NOMO-1 (cell line): Measurements from ENCODE around the gene KAT2A.
A peak's percentile ranks its signal among the peaks of the same experiment; 100 is the strongest.

ENCODE experiments used
- DNase-seq, 2 experiments: peaks; one replicate each; lab custom pipeline; 2025; ENCODE audit not compliant: unreplicated experiment in 2 of 2; lab: John Stamatoyannopoulos, UW

The KAT2A gene

DNA sequence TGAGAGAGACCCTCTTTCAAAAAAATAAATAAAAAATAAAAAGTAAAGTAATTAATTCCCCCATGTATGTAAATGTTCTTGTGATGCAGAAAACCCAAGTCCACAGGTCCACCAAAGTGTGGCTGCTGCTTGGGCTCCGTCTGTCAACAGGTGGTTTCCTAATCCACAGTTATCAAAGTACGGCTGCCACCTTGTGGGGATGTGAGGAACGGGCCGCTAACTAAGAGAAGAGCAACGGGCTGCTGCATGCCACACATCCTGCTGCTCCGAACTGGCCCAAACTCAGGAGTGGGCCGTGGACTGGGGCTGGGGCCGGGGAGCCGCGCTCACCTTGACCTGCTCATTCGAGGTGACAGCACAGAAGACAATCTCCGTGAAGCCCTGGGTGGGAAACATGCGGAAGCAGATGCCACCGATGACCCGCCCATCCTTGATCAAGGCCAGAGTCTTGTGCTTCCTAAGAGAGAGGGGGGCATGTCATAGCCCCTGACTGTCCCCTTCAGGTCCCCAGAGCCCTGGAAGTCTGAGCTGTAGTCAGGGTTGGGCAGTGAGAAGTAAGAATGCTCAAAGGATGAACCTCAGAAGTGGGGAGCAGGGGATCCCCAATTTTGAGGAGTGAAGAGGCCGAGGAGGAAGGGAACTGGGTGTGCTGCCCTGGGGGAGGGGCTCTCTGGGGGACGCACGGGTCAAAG is 4.3 kb downstream of the KAT2A start:
- peak; percentile 55 to 65 for DNase-seq

DNA sequence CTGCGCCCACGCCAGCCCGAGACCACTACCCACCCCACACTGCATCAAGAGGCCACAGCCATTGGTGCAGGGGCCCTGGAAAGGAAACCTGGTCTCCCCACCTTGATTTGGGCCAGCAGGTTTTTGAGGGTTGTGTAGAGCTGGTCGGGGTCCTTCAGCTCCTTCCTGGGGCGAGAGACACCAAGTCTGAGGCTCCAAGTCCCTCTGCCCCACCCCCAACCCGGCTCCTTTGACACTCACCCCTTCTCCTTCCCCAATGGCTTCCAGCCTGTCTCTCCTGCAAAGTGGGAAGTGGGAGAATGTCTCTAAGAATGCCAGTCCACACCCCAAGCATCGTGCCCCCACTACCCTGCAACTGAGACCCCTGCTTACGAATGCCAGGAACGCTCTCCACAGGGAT is 7.0 kb downstream of the KAT2A start:
- DNase-seq = no peak

DNA sequence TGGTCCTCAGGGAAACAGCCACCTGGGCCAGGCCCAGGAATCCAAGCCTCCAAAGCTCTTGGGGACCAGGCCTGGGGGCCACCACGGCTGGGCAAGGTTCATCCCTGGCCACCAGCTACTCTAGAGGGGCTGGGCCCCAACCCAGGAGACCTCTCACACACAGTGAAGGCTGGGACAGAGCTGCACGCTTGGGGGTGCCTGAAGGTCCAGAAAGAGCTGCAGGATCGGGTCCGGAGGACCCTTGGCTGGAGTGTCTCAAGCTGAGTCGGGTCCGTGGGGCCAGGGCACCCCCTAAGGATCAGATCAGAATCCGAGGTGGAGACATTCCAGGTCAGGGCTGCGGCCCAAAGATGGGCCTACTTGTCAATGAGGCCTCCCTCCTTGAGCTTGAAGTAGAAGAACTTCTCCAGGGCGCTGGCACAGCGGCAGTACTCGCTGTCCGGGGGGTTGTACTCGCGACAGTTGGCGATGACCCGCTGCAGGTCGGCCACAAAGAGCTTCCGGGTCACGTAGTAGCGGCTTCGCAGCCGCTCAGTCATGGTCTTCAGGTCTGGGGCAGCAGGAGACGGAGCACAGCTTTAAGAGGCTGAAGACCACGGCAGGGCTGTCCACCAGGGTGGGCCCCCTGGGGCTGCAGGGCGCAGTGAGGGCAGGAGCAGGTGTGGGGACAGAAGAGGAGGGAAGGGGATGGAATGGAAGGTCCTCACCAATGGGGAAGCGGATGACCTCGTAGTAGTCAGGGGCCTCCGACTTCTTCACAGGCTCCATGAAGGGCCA is 7.7 kb downstream of the KAT2A start:
- DNase-seq = no peak

DNA sequence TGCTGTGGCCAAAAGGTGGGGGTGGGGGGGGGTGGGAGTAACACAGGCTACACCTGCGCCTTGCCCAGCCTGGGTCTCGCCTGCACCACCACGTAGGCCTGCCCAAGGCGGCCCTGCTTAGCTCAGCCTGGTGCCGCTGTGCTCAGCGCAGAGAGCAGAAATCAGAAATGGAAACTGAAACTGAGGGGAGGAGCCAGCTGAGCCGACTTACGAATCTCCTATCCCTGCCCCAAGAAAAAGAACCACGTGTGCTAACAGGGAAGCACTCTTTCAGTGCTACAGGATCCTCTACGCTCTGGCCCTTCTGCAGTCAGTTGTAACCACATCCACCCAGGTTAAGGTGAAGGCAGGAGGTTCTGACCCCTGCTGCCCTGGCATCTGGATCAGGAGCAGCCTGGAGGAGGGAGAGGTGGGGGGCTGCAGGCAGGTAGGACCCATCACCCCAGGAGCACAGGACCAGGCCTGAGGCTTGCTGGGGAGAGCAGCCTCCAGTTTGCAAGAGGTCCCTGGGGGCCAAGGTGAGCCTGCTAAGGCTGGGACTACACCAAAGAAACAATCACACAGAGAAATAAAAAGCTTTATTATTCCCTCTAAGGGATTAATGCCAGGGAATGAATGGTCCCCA is 8.5 kb downstream of the KAT2A start, which contains the start of gene DHX58:
TSS of gene DHX58 (minus strand) at position 163 of the 625 bp plus-strand sequence. CDS start 822 bp downstream, outside the sequence.
- DNase-seq = peak; percentile 91 to 94

DNA sequence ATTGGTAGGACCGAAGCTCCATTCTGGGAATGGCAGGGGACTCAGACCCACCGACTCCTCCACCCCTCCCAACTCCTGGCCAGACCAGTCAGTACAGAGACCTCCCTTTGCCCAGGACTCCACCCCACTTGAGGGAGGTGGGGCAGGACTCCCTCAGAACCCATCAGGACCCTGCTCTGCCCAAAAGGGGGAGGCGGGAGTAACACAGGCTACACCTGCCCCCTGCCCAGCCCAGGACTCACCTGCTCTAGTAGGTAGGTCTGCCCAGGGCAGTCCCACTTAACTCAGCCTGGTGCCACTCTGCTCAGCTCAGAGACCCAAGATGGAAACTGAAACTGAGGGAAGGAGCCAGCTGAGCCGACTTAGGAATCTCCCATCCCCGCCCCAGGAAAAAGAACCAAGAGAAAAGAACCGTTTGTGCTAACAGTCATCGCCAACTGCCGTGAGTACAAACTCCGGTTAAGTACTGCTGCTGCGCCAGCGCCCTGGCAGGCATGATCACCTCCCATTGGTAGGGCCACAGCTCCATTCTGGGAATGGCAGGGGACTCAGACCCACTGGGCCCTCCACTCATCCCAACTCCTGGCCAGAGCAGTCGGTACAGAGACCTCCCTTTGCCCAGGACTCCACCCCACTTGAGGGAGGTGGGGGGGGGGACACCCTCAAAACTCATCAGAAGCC is 9.2 kb downstream of the KAT2A start:
- DNase-seq = no peak

DNA sequence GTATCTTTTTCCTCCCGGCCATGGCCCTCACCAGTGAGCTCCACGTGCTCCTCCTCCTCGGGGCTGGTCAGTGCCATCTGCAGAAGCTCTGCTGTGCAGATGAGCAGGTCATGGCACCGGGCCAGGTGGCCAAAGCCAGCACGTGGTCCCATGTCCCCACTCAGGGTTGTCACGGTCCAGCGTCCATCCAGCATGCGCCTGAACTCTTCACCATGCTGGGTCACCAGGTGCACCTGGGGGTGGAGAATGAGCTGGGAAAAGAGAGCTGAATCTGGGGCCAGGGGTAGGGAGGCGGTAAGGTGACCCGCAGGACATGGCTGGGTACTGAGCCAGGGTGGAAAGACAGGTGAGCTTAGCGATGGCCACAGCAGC is 9.9 kb downstream of the KAT2A start:
- DNase-seq = no peak

DNA sequence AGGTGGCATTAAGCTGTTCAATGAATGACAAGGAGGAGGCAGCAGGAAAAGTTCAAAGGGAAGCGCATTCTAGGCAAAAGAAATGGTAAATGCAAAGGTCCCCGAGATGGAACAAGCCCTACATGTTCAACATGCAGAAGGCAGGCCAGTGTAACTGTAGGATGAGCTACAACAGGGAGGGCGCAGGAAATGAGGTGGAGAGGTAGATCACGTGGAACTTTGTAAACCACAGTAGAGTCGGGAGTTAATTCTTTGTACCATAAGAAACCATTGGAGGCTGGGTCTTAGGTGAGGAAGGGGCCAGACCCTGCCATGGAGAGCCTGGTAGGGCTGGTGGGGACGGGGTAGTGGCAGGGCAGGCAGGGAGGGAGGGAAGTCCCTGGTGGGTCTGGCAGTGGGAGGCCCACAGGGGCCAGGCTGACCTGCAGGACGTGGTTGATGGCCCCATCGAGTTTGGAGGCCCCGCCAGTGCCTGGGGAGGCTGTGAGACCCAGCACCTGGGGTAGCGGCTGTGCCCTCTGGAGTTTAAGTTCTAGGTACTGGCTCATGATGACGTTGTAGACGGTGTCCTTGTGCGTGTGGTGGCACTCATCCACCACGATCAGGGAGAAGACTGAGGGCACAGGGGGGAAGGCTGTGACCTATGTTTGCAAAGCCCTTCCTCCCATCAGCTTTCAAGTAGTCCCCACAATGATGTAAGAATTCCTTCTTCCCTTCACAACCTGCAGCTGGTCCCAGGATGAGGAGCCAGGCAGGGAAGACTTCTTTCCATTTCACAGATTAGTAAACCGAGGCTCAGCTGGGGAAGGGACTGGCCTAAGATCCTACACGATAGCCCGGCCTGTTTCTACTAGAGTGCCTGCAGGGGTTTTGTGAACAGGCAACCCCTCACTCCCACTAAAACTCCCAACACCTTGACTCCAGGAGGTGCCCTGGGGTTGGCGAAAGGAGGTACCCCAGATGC is 10.6 kb downstream of the KAT2A start:
- DNase-seq = no peak

DNA sequence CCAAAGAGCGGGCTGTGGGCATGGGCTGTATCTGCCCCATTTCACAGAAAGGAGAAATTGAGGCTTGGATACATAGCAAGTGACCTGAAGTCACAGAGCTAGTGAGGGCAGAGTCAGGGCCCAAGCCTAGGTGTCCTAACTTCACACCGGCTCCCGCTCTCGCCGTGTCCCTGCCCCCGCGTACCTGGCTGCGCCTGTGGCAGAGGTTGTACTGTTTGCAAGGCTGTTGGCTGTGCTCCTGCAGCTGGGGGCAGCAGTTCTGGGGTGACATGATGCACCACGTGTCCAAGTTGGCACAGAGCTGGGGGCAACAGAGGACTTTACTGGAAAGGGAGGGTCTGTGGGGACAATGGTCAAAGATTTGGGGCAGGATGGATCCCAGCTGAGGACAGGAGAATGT is 12.1 kb downstream of the KAT2A start:
- no peak for DNase-seq

DNA sequence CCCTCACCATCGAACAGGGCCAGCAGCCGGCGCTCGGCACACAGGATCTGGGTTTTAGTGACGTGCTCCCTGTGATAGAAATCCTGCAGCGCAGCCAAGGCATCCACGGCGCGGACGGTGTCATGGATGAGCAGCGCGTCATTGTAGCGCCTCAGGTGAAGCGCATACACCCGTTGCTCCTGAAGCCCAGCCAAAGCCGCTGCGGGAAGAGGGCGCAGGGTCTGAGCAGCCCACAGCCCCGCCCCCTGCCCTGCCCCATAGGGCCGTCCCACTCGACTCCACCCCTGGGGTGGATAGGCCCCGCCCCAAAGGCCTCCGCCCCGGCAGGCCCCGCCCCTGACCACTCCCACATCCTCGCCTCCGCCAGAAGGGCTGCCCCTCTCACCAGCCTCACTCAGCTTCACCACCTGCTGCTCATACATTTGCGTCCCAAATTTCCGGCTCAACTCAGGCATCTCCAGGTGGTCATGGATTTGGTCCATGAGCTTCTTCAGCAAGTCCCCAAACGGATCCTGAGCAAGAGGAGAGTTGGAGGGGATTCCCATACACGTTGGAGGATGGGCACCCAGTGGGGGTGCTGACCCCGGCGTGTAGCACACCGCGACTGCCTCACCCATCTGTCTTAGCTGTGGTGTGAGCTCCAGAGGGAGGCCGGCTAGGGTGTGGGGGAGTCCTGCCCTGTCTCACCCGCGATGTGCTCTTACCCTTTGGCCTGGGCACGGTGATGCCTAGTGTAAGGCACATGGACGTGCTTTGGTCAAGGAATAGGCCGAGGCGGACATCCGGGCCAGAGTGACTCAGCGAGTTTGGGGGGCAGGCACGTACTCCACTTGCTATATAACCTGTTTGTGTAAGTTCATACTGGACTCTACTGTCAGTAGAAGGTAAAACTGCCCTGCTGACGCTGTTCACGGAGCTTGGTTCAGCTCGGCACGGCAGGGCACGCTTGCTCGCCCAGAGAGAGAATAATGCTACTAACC is 13.3 kb downstream of the KAT2A start:
- DNase-seq = peak; percentile 58 to 88

DNA sequence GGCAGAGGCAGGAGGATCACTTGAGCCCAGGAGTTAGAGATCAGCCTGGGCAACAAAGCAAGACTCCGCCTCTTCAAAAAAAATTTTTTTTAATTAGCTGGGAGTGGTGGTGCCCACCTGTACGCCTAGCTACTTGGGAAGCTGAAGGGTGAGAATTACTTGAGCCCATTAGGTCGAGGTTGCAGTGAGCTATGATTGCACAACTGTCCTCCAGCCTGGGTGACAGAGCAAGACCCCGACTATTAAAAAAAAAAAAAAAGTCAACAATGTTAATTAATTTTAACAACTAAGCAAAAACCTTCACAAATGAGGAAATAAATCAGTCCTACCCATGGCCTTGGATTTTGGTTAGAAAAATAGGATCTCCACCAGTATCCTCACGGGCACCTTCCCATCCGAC is 14.0 kb downstream of the KAT2A start:
- DNase-seq = no peak

DNA sequence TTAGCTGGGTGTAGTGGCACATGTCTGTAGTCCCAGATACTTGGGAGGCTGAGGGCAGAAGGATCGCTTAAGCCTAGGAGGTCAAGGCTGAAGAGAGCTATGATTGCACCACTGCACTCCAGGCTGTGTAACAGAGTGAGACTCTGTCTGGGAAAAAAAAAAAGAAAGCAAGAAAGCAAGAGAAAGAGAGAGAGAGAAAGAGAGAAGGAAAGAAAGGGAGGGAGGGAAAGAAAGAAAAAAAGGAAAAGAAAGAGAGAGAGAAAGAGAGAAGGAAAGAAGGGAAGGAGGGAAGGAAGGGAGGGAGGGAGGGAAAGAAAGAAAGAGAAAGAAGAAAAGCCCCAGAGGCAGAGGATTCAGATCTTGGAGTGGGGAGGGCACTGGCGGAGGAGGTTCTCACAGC is 15.2 kb downstream of the KAT2A start:
- DNase-seq = no peak

DNA sequence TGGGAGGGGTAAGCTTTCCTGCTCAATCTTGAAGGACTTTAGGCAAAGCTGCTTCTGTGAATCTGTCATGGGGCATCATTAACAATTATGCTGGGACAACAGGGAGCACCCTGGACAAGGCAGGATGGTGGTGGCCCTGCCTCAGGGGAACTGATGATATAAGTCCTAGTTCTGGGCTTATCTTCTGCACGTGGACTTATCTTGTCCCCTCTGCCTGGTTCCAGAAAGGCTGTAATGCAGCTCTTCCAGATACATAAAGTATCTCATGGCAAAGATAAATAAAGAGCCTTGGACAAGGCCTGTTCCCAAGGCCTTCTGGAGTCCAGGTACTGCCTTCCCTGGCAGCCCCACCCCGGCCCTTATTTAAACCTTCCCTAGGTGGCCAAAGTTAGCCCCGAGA is 16.9 kb downstream of the KAT2A start:
- no peak for DNase-seq

DNA sequence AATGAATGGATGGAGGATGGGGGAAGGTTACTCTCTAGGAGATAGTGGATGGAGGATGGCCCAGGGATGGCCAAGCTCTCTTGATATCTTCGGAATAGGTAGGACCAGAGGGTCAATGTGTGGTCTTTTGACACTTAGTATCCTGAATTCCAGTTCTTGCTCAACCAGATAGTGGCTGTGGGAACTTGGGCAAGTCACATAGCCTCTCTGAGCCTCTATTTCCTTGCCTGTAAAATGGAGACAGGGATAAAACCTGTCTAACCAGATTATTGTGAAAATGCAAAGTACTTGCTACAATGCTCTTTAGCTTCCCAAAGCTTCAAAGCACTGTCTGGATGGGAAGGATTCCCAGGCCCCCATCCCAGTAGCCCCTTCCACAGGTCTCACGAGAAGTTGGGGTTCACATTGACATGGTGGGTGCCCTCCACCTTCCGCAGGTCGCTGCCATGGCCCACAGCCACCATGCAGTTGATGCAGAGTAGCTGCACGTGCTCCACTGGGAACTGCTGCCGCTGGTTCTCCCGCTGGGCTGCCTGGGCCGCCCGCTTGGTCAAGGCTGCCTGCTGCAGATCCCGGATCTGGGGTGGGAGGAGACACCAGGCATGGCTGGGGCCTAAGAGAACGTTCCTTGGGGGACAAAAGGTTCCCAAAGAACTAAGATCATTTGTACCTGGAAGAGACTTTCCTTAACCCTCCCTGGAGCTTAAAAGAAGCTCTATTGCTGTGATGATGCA is 17.8 kb downstream of the KAT2A start:
- DNase-seq = no peak

DNA sequence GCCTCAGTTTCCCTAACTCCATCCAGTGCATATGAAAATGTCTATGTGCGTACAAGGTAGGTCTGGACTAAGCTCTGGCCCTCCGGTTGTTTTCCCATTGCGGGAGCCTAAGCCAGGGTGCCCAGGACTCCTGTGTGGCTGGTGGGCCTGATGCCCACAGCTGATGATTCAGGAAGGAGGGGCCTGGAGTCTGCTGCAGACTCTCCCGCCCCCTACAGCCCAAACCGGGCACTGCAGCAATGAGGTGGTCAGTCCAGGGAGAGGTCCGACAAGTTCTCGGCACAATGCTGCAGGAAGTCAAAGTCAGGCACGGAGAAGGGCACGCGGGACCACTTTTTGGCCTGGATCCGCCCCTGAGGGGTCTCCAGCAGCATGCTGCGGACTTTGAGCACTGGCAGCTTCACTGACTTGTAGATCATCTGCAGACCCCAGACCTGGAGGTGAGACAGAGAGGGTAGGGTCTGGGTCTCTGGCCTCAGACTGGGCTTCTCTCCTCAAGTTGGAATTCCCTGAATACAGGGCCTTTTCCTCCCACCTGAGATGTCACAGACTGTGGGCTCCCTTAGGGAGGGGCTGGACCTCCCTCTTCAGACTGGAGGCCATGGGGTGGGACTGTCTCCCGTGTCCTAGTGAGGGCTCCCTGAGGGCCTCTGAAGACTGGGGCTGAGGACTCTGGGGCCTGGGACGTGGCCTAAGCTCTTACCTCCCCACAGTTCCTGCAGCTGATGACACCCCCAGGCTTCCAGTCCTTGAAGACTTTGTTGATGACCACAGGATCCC is 19.5 kb downstream of the KAT2A start:
- peak; percentile 24 to 45 for DNase-seq

DNA sequence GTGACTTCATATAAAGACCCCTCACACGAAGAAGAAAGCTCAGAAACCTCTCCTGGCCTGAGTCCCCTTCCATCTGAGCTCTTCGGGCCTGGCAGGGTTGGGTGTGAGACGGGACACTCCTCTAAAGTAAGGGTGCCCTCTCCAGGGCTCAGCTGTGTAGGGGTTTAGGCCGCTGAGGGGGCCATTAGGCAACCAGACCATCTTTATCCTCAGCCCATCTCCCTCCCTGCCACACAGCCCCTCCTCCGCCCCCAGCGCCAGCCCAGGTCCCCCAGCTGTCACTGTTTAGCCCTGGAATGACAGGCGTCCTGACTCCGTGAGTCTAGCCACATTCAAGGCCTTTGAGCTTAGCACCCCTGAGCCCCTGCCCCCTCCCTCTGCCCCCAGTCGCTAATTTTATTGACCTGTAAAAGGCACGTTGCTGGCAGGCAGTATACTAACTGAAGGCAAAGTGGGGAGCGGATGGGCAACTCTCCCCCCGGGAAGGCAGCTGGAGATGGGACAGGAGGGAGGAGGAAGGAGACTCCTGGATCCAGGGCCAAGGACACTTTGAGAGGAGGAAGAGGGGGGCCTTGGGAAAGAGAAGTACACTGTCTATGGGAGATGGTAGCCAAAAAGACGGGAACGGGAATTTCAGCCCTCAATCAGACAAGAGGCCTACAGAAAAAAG is 22.3 kb downstream of the KAT2A start:
- no peak for DNase-seq

DNA sequence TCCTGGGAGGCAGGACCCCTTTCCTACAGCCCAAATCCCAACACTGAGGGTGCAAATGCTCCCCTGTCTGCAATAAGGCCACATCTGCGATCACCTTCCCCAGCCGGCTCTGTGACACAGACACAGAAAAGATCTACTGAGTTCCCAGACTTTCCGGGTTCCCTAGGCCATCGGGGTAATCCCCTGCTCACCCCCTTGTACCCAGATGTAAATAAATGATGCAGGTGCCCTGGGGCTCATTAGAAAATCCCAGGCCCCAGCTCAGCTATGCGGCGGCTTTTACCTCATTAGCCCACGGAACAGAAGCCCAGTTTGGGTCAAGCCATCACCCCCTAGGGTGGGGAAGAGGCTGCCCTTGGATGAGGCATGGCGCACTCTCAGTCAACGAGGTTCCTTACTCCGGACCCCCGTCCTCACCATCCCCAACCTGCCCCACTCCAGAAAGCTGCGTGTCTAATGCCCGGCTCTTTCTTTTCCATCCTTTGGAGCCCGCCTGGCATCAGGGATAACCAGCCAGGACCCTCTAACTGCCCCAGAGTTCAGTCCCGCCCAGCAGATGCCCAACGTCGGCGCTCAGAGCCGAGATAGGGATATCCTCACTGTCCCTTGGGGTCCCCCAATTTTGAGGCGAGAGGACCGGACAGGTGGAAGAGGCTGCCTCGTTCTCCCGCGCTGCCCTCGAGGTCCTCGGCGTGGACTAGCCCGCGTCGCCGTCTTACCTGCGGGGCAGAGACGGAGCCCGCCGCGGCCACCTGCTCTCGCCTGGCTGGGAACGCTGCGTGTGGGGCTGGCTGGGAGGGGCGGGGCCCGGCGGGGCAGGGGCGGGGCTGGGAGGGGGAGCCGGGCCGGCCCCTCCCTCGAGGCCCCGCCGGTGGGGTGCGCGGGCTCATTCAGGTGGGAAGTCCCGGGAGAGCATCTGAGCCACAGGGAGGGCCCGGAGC is 23.2 kb downstream of the KAT2A start, which contains the start of gene ZNF385C:
TSS of gene ZNF385C (minus strand) at position 783 of the 941 bp plus-strand sequence. CDS start 35,417 bp downstream, outside the sequence.
- DNase-seq = no peak
